Measurements from ENCODE around the gene DIP2B. TPM values are rescaled to one million over a fixed set of nuclear protein-coding genes. Genes with fewer than 3 reads are reported as not detected.
A peak's percentile ranks its signal among the peaks of the same experiment; 100 is the strongest.

Gene DIP2B
- total RNA-seq, 3 donors from 2014 or later (not counting 1 experiment from before 2014, with no cell fraction given): 17.2 to 23.2 (median 22.2) TPM

GRCh38 chr12:50635857-50636256 is 131.1 kb downstream of the DIP2B start:
- no peak overlapping the region for H3K4me3 ChIP-seq (ENCODE audit: low read length)
- Mint-ChIP-seq H3K36me3 (no peaks in the 10 kb centered on the region), H3K27ac (no peak overlapping the region), H3K27me3 (ENCODE audit: low read depth in 2 of 2) (no peaks in the 10 kb centered on the region), H3K4me1 (peaks cover 7 to 17% of the 10 kb centered on the region in 2 donors), H3K4me3 (no peak overlapping the region), H3K9me3 (no peaks in the 10 kb centered on the region)
- no peak overlapping the region for H3K27ac ChIP-seq (ENCODE audit: low read length)
- WGBS (ENCODE audit: insufficient coverage): 97% methylated on average over 3 of the region's 4 CpGs
- DNase-seq (no peak), ATAC-seq (no peak)
- TF ChIP-seq CTCF (IDR thresholded peaks at IDR 0.05): no peak
- H3K9me3 ChIP-seq (ENCODE audit: control insufficient read depth, insufficient read depth, low read length): no peaks in the 10 kb centered on the region
- H3K36me3 ChIP-seq (ENCODE audit: control insufficient read depth, insufficient read depth, low read length): peaks cover 2% of the 10 kb centered on the region
- no peaks in the 10 kb centered on the region for H3K27me3 ChIP-seq (ENCODE audit: control insufficient read depth, insufficient read depth, low read length)
- no peaks in the 10 kb centered on the region for H3K4me1 ChIP-seq (ENCODE audit: control insufficient read depth, insufficient read depth, low read length)
- intact Hi-C loops (cut with micrococcal nuclease): no loop called here

DNA sequence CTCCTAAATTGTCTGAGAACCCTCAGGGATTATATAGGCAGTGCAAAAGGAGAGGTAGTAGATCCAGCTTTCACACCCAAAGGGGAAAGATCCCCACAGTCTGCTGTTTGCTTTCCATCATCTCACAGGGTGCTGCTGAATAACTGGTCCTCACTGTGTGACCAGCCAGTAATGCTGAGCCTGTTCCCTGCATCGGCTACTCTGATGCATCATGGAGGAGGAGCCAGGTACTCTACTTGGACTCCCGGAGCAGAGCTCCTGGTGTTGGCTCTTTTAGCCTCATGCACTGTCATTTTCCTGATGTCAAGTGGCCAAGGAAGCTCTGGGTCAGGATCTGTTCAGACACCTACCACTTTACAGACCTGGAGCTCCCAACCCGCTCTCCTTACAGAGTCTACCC is 131.7 kb downstream of the DIP2B start:
- ATAC-seq (no peak), DNase-seq (no peak)
- Histone ChIP-seq H3K27me3 (ENCODE audit: control insufficient read depth, insufficient read depth, low read length) (no peaks in the 10 kb centered on the region), H3K4me1 (ENCODE audit: control insufficient read depth, insufficient read depth, low read length) (peaks cover under 1% of the 10 kb centered on the region), H3K9me3 (ENCODE audit: control insufficient read depth, insufficient read depth, low read length) (no peaks in the 10 kb centered on the region), H3K4me3 (ENCODE audit: low read length) (no peak overlapping the region), H3K36me3 (ENCODE audit: control insufficient read depth, insufficient read depth, low read length) (peaks cover 2% of the 10 kb centered on the region), H3K27ac (ENCODE audit: low read length) (no peak overlapping the region)
- Mint-ChIP-seq H3K27me3 (ENCODE audit: low read depth in 2 of 2) (no peaks in the 10 kb centered on the region), H3K9me3 (no peaks in the 10 kb centered on the region), H3K36me3 (no peaks in the 10 kb centered on the region), H3K27ac (no peak overlapping the region), H3K4me1 (peaks cover 14 to 24% of the 10 kb centered on the region in 2 donors), H3K4me3 (no peak overlapping the region)
- 96% methylated on average over 3 of the region's 3 CpGs for WGBS (ENCODE audit: insufficient coverage)
- no peak for TF ChIP-seq CTCF (IDR thresholded peaks at IDR 0.05)
- intact Hi-C loops (cut with micrococcal nuclease): no loop called here

DNA sequence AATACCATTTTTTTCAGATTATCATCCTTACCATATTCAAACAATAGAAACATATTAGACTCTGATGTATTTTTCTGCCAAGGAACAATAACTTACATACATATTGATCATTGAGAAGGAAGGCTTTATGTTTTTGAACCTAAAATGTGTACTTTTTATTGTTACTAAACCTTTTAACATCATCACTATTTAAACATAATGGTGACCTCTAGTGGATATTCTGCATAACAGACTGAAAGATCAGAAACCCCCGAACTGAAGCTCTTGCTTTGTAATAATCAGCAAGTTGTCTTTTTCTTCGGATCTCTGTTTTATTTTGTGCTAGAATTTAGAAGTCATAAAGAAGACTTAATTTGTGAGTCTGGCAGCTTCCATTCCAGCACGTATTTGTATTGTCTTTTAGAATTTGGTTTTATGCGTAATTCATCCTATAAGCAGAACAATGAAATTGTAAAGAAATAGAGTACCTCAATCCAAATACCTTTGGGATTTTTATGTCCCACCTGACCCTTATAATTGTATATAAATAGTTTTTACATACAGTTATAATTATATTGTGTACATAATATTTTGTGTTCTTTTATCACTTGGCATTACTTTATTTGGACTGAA is 133.2 kb downstream of the DIP2B start:
- no peak overlapping the region for H3K27ac ChIP-seq (ENCODE audit: low read length)
- WGBS (ENCODE audit: insufficient coverage): 25% methylated on average over 2 of the region's 4 CpGs
- H3K36me3 ChIP-seq (ENCODE audit: control insufficient read depth, insufficient read depth, low read length): peaks cover 2% of the 10 kb centered on the region
- peak; percentile 67 for TF ChIP-seq CTCF (IDR thresholded peaks at IDR 0.05)
- intact Hi-C loops (cut with micrococcal nuclease): loop anchor here (1.0 kb wide), 1 partner anchor 134 kb away; the partner anchor contains the start of gene DIP2B
- no peaks in the 10 kb centered on the region for H3K27me3 Mint-ChIP-seq (ENCODE audit: low read depth in 2 of 2)
- no peaks in the 10 kb centered on the region for H3K9me3 Mint-ChIP-seq
- no peaks in the 10 kb centered on the region for H3K9me3 ChIP-seq (ENCODE audit: control insufficient read depth, insufficient read depth, low read length)
- H3K4me1 ChIP-seq (ENCODE audit: control insufficient read depth, insufficient read depth, low read length): peaks cover 3% of the 10 kb centered on the region
- H3K36me3 Mint-ChIP-seq: no peaks in the 10 kb centered on the region
- H3K4me3 Mint-ChIP-seq: no peak overlapping the region
- ATAC-seq (peak in 2 of 3 donors; percentile 59 to 67), DNase-seq (peak in 1 of 2 donors; percentile 65)
- no peaks in the 10 kb centered on the region for H3K27me3 ChIP-seq (ENCODE audit: control insufficient read depth, insufficient read depth, low read length)
- H3K4me1 Mint-ChIP-seq: peaks cover 21 to 32% of the 10 kb centered on the region in 2 donors
- no peak overlapping the region for H3K4me3 ChIP-seq (ENCODE audit: low read length)
- H3K27ac Mint-ChIP-seq: peak overlapping the region; percentile 33 to 61

- peaks cover 21 to 32% of the 10 kb centered on the region in 2 donors for H3K4me1 Mint-ChIP-seq
- no peak overlapping the region for H3K27ac ChIP-seq (ENCODE audit: low read length)
- ATAC-seq: no peak
- H3K27ac Mint-ChIP-seq: no peak overlapping the region
- TF ChIP-seq CTCF (IDR thresholded peaks at IDR 0.05): no peak
- no peak overlapping the region for H3K4me3 Mint-ChIP-seq
- intact Hi-C loops (cut with micrococcal nuclease): loop anchor here (1.0 kb wide), 1 partner anchor 134 kb away; the partner anchor contains the start of gene DIP2B
- no peak for DNase-seq
- H3K36me3 ChIP-seq (ENCODE audit: control insufficient read depth, insufficient read depth, low read length): peaks cover 2% of the 10 kb centered on the region
- no peaks in the 10 kb centered on the region for H3K9me3 ChIP-seq (ENCODE audit: control insufficient read depth, insufficient read depth, low read length)
- H3K27me3 ChIP-seq (ENCODE audit: control insufficient read depth, insufficient read depth, low read length): no peaks in the 10 kb centered on the region
- H3K36me3 Mint-ChIP-seq: no peaks in the 10 kb centered on the region
- H3K4me3 ChIP-seq (ENCODE audit: low read length): no peak overlapping the region
- H3K4me1 ChIP-seq (ENCODE audit: control insufficient read depth, insufficient read depth, low read length): peaks cover 3% of the 10 kb centered on the region
- no peaks in the 10 kb centered on the region for H3K9me3 Mint-ChIP-seq
- no peaks in the 10 kb centered on the region for H3K27me3 Mint-ChIP-seq (ENCODE audit: low read depth in 2 of 2)
Measured at GRCh38 chr12:50638482-50638880, 133.7 kb downstream of the DIP2B start.

Data from natural killer cell (primary cell).